NOMO-1 treated with DMSO at 0.1 percent for 48 hours (cell line): ENCODE data around the gene DOCK3.
A peak's percentile ranks its signal among the peaks of the same experiment; 100 is the strongest.
"Not testable (repeated sequence)": the region's sequence is repeated elsewhere in the genome, so short reads cannot be mapped to it uniquely, and the experiment has no call there.

ENCODE experiments used
- DNase-seq: peaks from one replicate; lab custom pipeline; 2025; ENCODE audit not compliant: unreplicated experiment; lab: John Stamatoyannopoulos, UW

Gene DOCK3

DNA sequence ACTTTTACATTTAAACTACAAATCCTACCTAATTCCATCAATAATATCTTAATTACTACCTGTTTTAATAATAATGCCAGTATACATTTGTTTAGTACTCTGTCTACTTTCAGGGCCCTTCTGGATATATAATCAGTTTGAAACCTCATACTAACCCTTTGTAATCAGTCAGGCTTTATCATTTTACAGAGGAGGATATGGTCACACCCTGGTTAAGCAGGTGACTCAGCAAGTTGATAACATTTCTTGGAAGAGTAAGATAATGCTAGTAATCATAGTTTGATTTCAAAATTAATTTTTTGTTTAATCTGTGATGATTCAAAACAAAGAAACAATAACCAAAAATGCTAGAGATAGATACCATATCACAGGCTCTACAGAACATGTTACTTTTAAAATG is 502.2 kb downstream of the DOCK3 start:
- DNase-seq: no peak

DNA sequence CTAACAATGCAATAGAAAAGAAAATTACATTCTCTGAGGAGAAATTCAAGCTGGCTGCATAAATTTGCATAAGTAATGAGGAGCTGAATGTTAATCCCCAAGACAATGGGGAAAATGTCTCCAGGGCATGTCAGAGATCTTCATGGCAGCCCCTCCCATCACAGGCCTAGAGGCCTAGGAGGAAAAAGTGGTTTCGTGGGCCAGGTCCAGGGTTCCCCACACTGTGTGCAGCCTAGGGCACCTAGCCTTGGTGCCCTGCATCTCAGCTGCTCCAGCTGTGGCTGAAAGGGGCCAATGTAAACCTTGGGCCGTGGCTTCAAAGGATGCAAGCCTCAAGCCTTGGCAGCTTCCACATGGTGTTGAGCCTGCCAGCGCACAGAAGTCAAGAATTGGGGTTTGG is 511.7 kb downstream of the DOCK3 start:
- DNase-seq: not testable (repeated sequence)

DNA sequence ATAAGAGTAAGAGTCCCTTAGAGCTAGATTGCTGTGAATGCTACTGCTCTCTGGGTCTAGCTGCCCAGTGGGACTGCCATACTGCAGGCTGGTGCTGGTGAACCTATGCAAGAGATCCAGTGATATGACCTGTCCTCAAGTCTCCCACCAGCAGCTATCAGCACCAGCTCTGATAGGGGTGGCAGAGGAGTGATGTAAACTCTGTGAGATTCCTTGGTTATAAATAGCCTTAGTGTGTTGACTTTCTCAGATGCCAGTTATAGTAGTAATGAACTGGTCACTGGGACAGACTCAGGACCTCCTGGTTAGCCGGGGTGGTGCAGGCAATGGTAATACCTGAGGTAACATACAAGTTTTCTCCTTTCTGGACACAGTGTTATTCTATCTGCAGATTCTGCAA is 515.5 kb downstream of the DOCK3 start:
- DNase-seq: no peak

DNA sequence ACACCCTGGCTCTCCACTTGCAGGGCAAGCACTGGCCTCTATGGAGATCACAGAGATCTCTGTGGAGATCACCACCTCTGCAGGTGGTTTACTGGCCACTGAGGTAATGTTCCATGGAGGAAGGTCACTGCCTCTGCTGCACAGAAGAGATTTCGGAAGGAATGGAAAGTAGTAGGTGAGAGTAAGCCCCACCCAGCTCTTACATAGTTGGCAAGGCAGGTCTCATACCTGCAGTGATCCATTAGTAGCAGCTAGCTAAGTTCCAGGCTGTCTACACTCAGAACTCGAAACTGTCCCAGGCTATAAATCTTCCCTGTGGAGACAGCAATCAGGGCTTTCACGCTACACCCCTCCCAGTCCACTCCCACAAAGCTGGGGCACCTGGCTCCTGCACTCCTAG is 516.1 kb downstream of the DOCK3 start:
- no peak for DNase-seq

DNA sequence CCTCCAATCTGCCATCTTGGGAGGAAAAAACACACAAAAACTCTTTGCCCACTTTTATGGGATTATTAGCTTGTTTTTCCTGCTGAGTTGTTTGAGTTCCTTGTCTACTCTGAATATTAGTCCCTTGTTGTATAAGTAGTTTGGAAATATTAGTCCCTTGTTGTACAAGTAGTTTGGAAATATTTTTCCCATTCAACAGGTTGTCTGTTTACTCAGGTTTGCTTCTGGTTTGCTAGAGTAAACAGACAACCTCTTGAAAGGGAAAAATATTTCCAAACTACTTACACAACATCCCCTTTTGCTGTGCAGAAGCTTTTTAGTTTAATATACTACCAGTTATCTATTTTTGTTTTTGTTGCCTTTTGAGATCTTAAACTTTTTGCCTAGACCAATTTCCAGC is 517.0 kb downstream of the DOCK3 start:
- DNase-seq: no peak

DNA sequence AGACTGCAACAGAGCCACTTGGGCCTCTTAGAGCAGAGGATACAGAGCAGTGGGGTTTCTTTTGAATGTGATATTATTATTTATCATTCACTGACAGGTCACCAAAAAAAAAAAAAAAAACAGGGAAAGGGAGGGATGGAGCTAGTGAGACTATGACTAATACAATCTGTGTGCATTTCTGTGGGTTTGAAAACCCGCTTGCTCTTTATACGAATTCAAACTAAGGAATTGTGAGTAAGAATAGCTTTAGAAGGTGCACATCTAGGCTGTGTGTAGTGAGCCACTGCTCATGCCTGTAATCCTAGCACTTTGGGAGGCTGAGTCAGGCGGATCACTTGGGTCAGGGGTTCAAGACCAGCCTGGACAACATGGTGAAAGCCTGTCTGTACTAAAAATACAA is 523.8 kb downstream of the DOCK3 start:
- DNase-seq: no peak

DNA sequence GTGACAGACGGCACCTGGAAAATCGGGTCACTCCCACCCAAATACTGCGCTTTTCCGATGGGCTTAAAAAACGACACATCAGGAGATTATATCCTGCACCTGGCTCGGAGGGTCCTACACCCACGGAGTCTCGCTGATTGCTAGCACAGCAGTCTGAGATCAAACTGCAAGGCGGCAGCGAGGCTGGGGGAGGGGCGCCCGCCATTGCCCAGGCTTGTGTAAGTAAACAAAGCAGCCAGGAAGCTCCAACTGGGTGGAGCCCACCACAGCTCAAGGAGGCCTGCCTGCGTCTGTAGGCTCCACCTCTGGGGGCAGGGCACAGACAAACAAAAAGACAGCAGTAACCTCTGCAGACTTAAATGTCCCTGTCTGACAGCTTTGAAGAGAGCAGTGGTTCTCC is 524.6 kb downstream of the DOCK3 start:
- not testable (repeated sequence) for DNase-seq

DNA sequence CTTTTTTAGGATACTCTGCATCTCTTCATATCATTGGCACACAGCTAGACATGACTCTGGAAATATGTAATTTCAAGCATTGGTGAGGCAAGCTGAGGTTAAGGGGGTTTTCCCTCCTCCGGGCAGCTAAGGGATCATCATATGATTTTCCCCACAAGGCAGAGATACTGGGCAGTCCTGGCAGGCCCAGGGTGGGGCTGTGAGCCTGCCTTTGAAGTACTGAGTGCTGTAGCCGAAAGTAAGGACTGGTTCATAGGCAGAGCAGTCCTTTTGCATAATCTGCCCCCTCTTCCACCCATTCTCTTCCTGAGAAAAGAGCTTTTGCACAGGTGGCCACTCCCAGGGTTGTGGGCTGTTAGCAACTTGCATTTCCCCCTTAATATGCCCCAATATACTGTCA is 541.6 kb downstream of the DOCK3 start:
- no peak for DNase-seq

DNA sequence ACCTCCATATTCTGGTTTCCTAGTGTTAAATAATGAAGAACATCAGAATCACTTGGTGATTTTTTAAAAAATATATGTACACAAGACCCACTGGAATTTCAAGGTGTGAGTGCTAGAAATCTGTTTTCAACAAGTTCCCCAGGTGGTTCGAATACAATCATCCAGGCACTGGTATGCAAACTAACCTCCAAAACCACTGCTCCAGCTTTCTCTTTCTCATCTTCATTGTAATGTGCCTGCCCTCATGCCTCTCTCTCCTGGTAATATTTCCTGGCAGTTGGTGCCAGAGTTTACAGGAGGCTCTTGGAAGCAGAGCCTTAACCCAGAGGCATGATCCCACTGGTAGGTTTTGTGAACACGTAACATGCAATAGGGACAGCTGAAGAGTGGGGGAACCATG is 547.2 kb downstream of the DOCK3 start:
- DNase-seq: no peak

DNA sequence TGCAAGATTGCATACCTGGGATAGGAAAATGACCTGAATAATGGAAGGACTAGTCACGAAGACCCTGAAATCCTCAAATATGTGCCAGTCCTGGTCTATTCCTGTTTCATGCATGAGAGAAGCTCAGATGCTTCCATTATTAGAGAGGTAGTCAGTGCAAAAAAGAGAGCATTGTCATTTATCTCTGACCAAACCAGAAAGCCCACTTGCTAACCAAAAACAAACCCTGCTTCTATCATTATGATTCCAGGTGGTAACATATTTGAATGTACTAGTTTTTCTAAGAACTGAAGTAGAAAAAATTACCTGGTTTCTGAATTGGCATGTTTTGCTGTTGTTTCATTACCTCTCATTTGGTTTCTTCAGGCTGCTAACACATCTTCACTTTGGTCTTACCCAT is 549.6 kb downstream of the DOCK3 start:
- no peak for DNase-seq

DNA sequence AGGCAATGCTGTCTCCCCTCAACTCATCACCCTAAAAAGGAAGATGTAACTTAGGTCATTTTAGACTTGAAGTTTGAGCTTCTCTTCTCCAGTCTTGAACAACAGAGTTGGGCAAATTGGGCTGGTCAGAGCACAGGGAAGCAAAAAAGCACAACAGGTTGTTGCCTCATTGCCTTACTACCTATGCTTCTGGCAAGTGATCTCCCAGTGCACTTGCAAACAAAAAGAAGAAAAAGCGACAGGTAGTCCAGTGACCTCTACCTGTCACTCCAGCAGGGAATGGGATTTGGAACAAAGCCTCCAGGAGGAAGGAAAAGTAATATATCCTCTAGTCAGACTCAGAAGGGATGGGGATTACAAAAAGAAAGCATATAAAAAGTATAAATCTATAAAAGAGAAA is 550.1 kb downstream of the DOCK3 start:
- DNase-seq: no peak

DNA sequence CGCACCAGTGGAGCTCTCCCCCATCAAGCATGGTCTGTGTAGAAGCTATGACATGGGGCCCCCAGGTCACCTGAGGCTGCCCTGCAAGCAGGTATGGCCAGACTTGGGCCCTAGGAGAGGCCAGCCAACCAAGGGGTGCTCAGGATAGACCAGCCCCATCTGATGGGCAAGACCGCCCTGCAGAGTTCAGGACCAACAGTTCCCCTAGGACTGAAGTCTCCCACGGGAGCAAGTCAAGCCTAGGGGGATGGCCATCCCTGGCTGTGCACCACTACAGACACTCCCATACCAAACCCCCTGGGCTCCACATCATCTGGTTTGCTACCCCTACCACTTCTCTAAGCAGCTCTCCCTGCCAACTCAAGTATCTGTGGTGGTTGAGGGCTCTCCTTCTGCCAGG is 568.2 kb downstream of the DOCK3 start:
- no peak for DNase-seq

DNA sequence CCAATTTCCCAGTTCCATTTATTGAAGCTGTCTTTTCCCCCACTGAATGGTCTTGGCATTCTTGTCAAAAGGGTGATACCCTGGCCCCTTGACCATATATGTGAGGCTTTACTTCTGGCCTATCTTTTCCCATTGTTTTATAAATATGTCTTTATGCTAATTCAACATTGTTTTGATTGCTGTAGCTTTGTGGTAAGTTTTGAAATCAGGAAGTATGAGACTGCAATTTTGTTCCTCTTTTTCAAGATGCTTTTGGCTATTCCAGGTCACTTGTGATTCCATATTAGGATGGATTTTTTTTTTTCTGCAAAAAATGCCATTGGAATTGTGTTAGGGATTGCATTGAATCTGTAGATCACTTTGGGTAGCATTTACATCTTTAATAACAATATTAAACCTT is 569.2 kb downstream of the DOCK3 start:
- DNase-seq: peak; percentile 70

DNA sequence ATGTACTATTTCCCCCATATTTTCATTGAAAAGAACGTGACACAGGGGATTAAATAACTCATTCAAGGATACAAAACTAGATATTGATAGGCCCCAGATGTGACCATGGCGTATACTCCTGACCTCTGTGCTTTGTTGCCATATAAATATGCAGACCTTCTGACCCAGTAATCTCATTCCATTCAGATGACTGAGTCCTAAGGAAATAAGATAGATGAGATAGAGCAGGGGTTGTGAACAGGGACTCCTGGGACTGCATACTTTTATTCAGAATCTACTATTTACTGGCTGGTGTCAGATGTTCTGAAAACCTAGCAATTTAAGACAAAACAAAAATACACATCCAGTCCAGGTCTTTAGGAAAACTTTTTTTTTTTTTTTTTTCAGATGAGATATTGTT is 571.1 kb downstream of the DOCK3 start:
- no peak for DNase-seq

DNA sequence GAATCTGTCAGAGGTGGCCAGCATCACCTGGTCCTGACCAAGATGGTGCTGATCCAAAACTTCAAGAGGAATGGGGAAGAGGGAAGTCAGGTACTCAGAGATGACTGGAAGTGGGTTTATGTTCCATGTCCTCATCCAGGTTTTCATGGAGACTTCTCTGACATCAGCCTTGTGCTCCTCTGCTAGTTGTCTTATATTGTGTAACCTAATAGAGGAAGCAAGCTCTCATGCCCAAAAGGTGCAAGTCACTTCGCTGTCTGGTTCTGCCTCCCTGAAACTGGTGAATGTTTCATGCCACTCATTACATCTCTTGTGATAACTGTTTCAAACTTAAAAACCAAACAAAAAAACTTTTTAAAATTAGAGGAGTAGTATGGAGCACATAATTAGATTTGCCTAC is 583.1 kb downstream of the DOCK3 start:
- DNase-seq: peak; percentile 52

DNA sequence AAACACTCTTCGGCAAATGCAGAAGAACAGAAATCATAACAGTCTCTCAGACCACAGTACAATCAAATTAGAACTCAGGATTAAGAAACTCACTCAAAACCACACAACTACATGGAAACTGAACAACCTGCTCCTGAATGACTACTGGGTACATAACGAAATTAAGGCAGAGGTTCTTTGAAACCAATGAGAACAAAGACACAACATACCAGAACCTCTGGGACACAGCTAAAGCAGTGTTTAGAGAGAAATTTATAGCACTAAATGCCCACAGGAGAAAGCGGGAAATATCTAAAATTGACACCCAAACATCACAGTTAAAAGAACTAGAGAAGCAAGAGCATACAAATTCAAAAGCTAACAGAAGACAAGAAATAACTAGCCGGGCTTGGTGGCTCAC is 589.4 kb downstream of the DOCK3 start:
- DNase-seq: not testable (repeated sequence)

DNA sequence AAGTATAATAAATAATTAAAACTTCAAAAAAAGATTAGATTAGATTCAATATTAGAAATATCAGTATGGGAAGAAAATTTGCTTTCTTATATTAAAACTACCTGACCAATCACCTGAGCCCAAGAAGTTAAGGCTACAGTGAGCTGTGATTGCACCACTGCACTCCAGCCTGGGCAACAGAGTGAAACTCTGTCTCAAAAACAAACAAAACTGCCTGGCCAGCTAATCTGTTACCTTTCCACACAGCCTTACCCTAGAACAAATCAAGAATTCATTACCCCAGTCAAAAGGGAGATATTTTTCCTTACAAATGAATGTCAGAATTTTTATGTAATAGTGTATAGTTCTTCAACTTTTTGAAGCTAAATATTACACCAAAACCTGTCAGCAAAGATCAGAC is 593.4 kb downstream of the DOCK3 start:
- no peak for DNase-seq

DNA sequence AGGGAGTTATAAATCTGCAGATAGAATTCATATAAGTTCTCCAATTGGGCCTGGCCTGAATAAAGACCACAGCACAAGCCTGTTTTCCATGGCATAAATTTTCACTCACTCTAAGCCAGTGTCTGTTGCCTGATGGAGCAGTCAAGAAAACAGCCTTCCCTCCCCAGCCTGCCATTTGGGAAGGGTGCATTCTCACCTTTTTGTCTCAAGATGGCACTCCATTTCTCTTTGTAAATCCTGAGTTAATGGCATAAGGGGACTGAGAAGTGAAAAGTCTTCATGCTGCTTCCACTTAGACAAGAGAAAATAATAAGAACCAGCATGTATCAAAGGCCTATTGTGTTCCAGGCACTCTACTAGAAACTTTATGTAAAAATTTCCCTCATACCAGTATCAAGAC is 594.7 kb downstream of the DOCK3 start:
- DNase-seq: no peak

DNA sequence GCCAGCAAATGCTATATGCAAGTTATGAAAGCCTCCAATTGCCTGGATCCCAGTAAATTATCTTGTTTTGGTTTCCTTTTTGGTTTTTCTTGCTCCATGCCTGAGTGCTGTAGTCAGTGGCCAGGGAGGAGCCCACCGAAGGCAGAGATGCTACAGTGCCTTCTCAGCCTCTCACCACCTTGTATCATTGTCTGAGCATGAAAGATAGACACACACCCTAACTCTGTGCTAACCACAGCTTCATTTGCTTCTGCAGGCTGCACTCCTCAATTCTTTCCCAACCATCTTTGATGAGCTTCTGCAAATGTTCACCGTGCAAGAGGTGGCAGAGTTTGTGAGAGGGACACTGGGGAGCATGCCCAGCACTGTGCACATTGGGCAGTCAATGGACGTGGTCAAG is 595.8 kb downstream of the DOCK3 start:
- DNase-seq: no peak

DNA sequence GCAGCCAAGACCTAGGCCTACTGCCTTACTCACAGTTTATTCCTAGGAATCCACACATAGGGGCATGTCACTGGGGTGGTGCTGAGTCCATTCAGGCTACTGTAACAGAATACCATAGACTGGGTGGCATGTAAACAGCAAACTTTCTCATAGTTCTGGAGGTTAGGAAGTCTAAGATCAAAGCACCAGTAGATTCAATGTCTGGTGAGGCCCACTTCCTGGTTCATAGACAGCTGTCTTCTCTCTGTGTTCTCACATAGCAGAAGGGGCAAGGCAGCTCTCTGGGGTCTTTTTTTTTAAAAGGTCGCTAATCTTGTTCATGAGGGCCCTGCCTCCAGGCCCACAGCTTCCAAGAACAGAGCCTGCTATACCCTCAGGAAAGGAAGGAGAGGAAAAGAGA is 596.4 kb downstream of the DOCK3 start:
- DNase-seq: no peak

DNA sequence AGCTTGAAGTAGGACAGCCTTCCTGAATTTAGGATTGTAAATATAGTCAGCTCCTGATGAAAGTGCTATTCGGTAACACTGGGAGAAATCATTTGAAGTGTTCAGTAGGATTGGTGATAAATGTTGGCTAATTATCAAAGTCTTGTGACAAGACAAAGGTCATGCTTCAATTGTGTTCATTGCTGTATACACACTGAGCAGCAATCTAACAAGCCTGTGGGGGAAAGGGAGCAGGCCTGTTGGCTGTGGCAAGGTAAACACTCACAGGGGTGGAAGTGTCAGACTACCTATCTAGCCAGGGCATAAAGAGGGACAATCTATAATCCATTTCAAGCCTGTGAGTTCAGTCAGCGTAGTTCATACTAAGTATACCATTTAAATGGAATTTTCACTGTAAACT is 599.3 kb downstream of the DOCK3 start:
- no peak for DNase-seq

DNA sequence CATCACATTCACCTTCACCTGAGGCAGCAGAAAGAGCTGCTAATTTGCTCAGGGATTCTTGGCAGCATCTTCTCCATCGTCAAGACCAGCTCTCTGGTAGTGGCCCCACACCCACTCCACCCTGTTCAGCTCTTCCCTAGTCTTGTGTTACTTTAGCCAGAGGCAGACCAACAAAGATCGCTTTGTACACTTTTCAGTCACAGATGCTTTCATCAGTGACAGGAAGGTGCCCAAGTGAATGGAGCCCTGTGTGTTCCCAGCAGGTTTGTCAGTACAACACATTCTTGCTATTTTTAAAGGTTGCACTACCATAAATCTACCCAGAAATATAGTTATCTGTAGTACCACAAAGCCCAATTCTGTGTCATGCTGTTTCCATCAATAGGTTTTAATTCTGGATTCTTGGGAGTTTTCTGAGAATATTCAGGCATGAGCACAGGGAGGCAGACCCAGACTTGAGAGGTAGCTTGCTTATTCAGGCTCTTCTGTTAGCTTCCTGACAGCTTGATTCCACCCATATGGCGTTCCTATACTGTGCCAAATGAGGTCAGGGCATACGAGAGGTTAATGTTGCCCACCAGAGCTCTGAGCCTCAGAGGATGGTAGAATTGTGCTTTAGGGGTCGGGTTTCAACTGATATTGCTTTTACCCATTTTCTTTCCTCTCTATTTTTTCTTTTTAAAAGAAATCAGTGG is 600.5 kb downstream of the DOCK3 start:
- no peak for DNase-seq

DNA sequence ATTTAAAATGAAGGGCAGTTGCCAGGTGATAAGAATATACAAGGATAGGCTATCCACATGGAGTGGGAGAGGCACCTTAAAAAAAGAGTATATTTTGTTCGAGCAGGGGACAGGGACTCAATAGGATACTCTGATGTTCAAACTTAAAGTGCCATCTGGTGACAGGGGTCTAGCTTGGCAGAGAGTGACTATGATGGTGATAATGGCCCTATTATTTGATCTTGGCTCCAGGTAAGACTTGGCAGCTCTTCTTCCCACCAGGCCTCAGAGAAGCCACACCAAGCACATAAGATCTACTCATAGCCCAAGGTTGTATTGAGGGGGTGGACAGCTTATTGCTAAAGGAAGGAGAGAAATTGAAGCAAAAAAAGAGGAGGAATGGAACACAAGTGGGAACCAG is 601.3 kb downstream of the DOCK3 start:
- DNase-seq: no peak

DNA sequence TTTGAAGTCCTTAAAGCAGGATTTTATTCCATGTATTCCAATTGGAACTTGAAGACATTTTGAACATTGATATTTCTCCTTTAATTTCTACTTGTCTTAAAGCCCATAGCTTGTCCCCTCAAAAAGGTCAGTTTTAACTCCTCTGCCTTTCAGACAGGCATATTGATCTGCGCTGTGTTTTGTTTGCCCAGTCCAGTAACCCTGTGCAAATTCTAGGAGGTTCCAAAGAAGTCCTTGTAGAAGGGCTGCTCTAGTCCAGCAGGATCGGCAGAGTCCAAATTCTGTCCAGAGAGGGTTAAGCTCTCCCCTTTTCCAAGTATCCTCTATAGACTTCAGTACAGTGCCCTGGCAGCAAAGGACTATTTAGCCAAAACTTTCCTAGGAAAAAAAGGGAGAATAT is 604.7 kb downstream of the DOCK3 start:
- no peak for DNase-seq
